OCI-LY7 (cell line): ENCODE data around the gene TMEM183A. TPM values are rescaled to one million over a fixed set of nuclear protein-coding genes. Genes with fewer than 3 reads are reported as not detected.

Source experiments
- BruUV-seq: library from RNA; stranded (reverse); fragments of 400-500 nt; replicated peaks from 2 replicates; lab custom pipeline; 2021; lab: Mats Ljungman, UMichigan
- CTCF ChIA-PET: fragments of 300-600 bp; sonication (Branson Sonifier 250); formaldehyde crosslinking; loops from one replicate; lab custom pipeline; 2022; ENCODE audit warnings: antibody characterized with exemption; ENCODE audit not compliant: unreplicated experiment; lab: Charles Lee
- POLR2A ChIA-PET: fragments of 300-600 bp; sonication (Branson Sonifier 250); formaldehyde crosslinking; loops from one replicate; lab custom pipeline; 2022; ENCODE audit warnings: antibody characterized with exemption; lab: Charles Lee
- DNase-seq: peaks from one replicate; pipeline ENCODE4 v3.0.0-alpha.2; 2015; ENCODE audit warnings: low spot score
- H2AFZ ChIP-seq: fragments of 200-600 bp; sonication (generic), shearing (Covaris generic); 2 replicates; pipeline ENCODE4 v1.6.1; 2014; ENCODE audit warnings: mild to moderate bottlenecking, antibody characterized with exemption, low read length, moderate library complexity
- H3K27ac ChIP-seq: fragments of 200-600 bp; sonication (generic); 2 replicates; pipeline ENCODE4 v1.5.1; 2014; ENCODE audit warnings: mixed run types, low read depth, mild to moderate bottlenecking, moderate library complexity, low read length, inconsistent platforms; ENCODE audit not compliant: poor library complexity, severe bottlenecking
- H3K36me3 ChIP-seq: fragments of 200-600 bp; sonication (generic); 2 replicates; pipeline ENCODE4 v1.6.1; 2014; ENCODE audit warnings: mild to moderate bottlenecking, antibody characterized with exemption, low read length, moderate library complexity, mixed read lengths; ENCODE audit not compliant: insufficient read depth
- H3K4me1 ChIP-seq: fragments of 200-600 bp; sonication (generic); 2 replicates; pipeline ENCODE4 v1.5.1; 2014; ENCODE audit warnings: mild to moderate bottlenecking, low read length; ENCODE audit not compliant: insufficient read depth, poor library complexity, severe bottlenecking
- H3K4me2 ChIP-seq: fragments of 200-600 bp; sonication (generic); 2 replicates; pipeline ENCODE4 v1.6.1; 2014; ENCODE audit warnings: mild to moderate bottlenecking, low read length
- H3K4me3 ChIP-seq: fragments of 200-600 bp; sonication (generic); 2 replicates; pipeline ENCODE4 v1.5.1; 2014; ENCODE audit warnings: mild to moderate bottlenecking, low read depth, low read length; ENCODE audit not compliant: poor library complexity, severe bottlenecking
- H3K79me2 ChIP-seq: fragments of 200-600 bp; sonication (generic); 2 replicates; pipeline ENCODE4 v1.6.1; 2016; ENCODE audit warnings: low read depth, mild to moderate bottlenecking, low read length, moderate library complexity, mixed read lengths; ENCODE audit not compliant: insufficient read depth
- H3K9me2 ChIP-seq: fragments of 200-600 bp; sonication (generic); 2 replicates; pipeline ENCODE4 v1.6.1; 2016; ENCODE audit warnings: mild to moderate bottlenecking, low read length, mixed read lengths; ENCODE audit not compliant: insufficient read depth
- H3K9me3 ChIP-seq: fragments of 200-600 bp; sonication (generic); 2 replicates; pipeline ENCODE4 v1.6.1; 2014; ENCODE audit warnings: mild to moderate bottlenecking, mixed run types, low read length, mixed read lengths
- H4K20me1 ChIP-seq: fragments of 200-600 bp; sonication (generic); 2 replicates; pipeline ENCODE4 v1.6.1; 2014; ENCODE audit warnings: mild to moderate bottlenecking, antibody characterized with exemption, low read length, moderate library complexity, mixed read lengths; ENCODE audit not compliant: insufficient read depth
- CTCF ChIP-seq: fragments of 200-600 bp; sonication (generic); conservative IDR thresholded peaks from 2 replicates; pipeline ENCODE4 v1.5.1; 2014; ENCODE audit warnings: mild to moderate bottlenecking, antibody characterized with exemption, low read length, moderate library complexity, mixed read lengths
- EZH2phosphoT487 ChIP-seq: fragments of 200-600 bp; sonication (generic); IDR thresholded peaks from 2 replicates; pipeline ENCODE4 v1.6.1; 2018; ENCODE audit warnings: low read depth, borderline replicate concordance, mild to moderate bottlenecking, mixed run types, antibody characterized with exemption, low read length, moderate library complexity, mixed read lengths
- intact Hi-C: fragments of 100-400 bp; cut with micrococcal nuclease; formaldehyde crosslinking; loops from one replicate; pipeline ENCODE4 v1.10.0; 2022; ENCODE audit not compliant: unreplicated experiment
- total RNA-seq, 2 experiments: library from RNA; depleted of rRNA in 1 of 2; stranded (reverse); fragments of >200 nt in 1 of 2; shearing (Covaris generic) in 1 of 2; gene quantifications; 2 replicates each; pipeline ENCODE4 v1.2.3, GENCODE V29; 2014 to 2022

The TMEM183A gene
- total RNA-seq, 2 experiments from 2014 or later: 83.9 to 92.4 TPM

GRCh38 chr1:203055161-203055799 is 48.1 kb downstream of the TMEM183A start:
- Histone ChIP-seq H3K4me3 (no peak overlapping the region), H4K20me1 (no peaks in the 10 kb centered on the region), H2AFZ (no peak overlapping the region), H3K79me2 (no peaks in the 10 kb centered on the region), H3K9me2 (no peaks in the 10 kb centered on the region), H3K9me3 (no peaks in the 10 kb centered on the region), H3K4me2 (no peak overlapping the region), H3K36me3 (no peaks in the 10 kb centered on the region), H3K4me1 (no peaks in the 10 kb centered on the region), H3K27ac (no peak overlapping the region)
- ChIA-PET CTCF (no interaction called here), POLR2A (no interaction called here)
- DNase-seq: no peak
- no TSS peak for BruUV-seq
- TF ChIP-seq CTCF (no peak; the same call in 1 of the 2 replicates), EZH2phosphoT487 (no peak)
- intact Hi-C loops: no loop called here

- Histone ChIP-seq H3K79me2 (no peaks in the 10 kb centered on the region), H3K4me3 (no peak overlapping the region), H3K9me3 (no peaks in the 10 kb centered on the region), H3K4me2 (no peak overlapping the region), H4K20me1 (no peaks in the 10 kb centered on the region), H3K36me3 (no peaks in the 10 kb centered on the region), H3K27ac (no peak overlapping the region), H2AFZ (no peak overlapping the region), H3K4me1 (no peaks in the 10 kb centered on the region), H3K9me2 (no peaks in the 10 kb centered on the region)
- DNase-seq: no peak
- intact Hi-C loops: no loop called here
- CTCF ChIA-PET: interaction anchor here (0.6 kb wide), 1 partner anchor 12 kb away, joined by 3 read pairs; no protein-coding TSS in a partner anchor
- TF ChIP-seq CTCF: no peak
- no peak for TF ChIP-seq EZH2phosphoT487
- no TSS peak for BruUV-seq
- POLR2A ChIA-PET: no interaction called here
These were observed 48.8 kb downstream of the TMEM183A start for GRCh38 chr1:203056012-203056411.

- TF ChIP-seq EZH2phosphoT487 (no peak), CTCF (peak; percentile 47)
- Histone ChIP-seq H3K79me2 (no peaks in the 10 kb centered on the region), H3K4me2 (no peak overlapping the region), H3K9me2 (no peaks in the 10 kb centered on the region), H4K20me1 (no peaks in the 10 kb centered on the region), H3K36me3 (no peaks in the 10 kb centered on the region), H3K4me3 (no peak overlapping the region), H2AFZ (no peak overlapping the region), H3K9me3 (no peaks in the 10 kb centered on the region), H3K4me1 (no peaks in the 10 kb centered on the region), H3K27ac (no peak overlapping the region)
- intact Hi-C loops: no loop called here
- ChIA-PET POLR2A (no interaction called here), CTCF (interaction anchor here (0.6 kb wide), 1 partner anchor 12 kb away, joined by 3 read pairs; no protein-coding TSS in a partner anchor)
- no TSS peak for BruUV-seq
- DNase-seq: no peak
These were observed 49.3 kb downstream of the TMEM183A start for GRCh38 chr1:203056516-203056915.
